ENCODE results near the gene POP4. TPM values are rescaled to one million over a fixed set of nuclear protein-coding genes. Genes with fewer than 3 reads are reported as not detected.

Gene POP4
- total and polyA plus RNA-seq, 2 of the 8 experiments (the other 6 are each of a cell fraction or from before 2014, with no cell fraction given) = 29.1 to 41.5 TPM

GRCh38 chr19:29660835-29661234, 54.8 kb downstream of the POP4 start:
- no peak overlapping the region for H3K23ac ChIP-seq (ENCODE audit: insufficient read length)
- H3K36me3 ChIP-seq (ENCODE audit: control insufficient read depth in 2 of 4, insufficient read depth in 4 of 4, low read length in 3 of 4) = no peaks in the 10 kb centered on the region
- no peaks in the 10 kb centered on the region for H3K4me1 ChIP-seq (replicated peaks in 1 of 4; ENCODE audit: control insufficient read depth in 3 of 4, insufficient read depth in 4 of 4, low read length in 3 of 4)
- no peak overlapping the region for H2BK120ac ChIP-seq (replicated peaks; ENCODE audit: low read depth, low read length)
- H4K20me1 ChIP-seq (replicated peaks in 1 of 2; ENCODE audit: control insufficient read depth in 1 of 2, insufficient read depth in 2 of 2, low read length in 2 of 2) = no peaks in the 10 kb centered on the region
- H3K56ac ChIP-seq (replicated peaks; ENCODE audit: insufficient read length, low read depth, low read length) = no peak overlapping the region
- WGBS, 2 experiments (ENCODE audit: extremely low coverage in 1 of 2, insufficient coverage in 1 of 2, insufficient read length in 1 of 2, insufficient replicate concordance in 2 of 2, low coverage in 1 of 2, low lambda C conversion rate in 2 of 2, missing lambda C conversion rate in 1 of 2) = 88% methylated on average over 10 of the region's 10 CpGs; no CpG with 5 or more reads in 1 of the 2 experiments
- H2BK12ac ChIP-seq (ENCODE audit: low read depth, low read length) = no peak overlapping the region
- POLR2A ChIA-PET (ENCODE audit: partially characterized antibody) = interaction anchor here (1.2 kb wide), 1 partner anchor 30 kb away, joined by 4 read pairs; no protein-coding TSS in a partner anchor
- H3K4me2 ChIP-seq (ENCODE audit: insufficient read depth in 1 of 2, low read depth in 2 of 2, low read length in 2 of 2) = no peak overlapping the region
- no peak overlapping the region for H3K9ac ChIP-seq (replicated peaks in 1 of 4; ENCODE audit: extremely low read depth in 1 of 4, low read depth in 3 of 4, low read length in 3 of 4)
- no peak overlapping the region for H4K91ac ChIP-seq (replicated peaks; ENCODE audit: insufficient read length, low read length)
- H3K27ac ChIP-seq (ENCODE audit: low read depth, low read length) = no peak overlapping the region
- no peaks in the 10 kb centered on the region for H3K9me3 ChIP-seq (ENCODE audit: insufficient read depth in 2 of 2, low read depth in 1 of 2, low read length in 1 of 2)
- no peaks in the 10 kb centered on the region for H3K79me2 ChIP-seq (ENCODE audit: control insufficient read depth in 1 of 2, insufficient read depth in 2 of 2, low read length in 2 of 2)
- H2AK5ac ChIP-seq (ENCODE audit: low read depth, low read length) = no peak overlapping the region
- DNase-seq (ENCODE audit: low read depth in 1 of 2, low spot score in 2 of 2) = no peak
- no peaks in the 10 kb centered on the region for H3K79me1 ChIP-seq (ENCODE audit: low read depth, low read length)
- no peak overlapping the region for H2BK5ac ChIP-seq (ENCODE audit: low read depth, low read length)
- H3K18ac ChIP-seq (ENCODE audit: extremely low read depth, low read length) = no peak overlapping the region
- H4K8ac ChIP-seq (ENCODE audit: extremely low read depth, insufficient read depth, low read length) = no peak overlapping the region
- H3K14ac ChIP-seq (ENCODE audit: insufficient read length) = no peak overlapping the region
- FAIRE-seq = no peak
- H3K23me2 ChIP-seq (ENCODE audit: low read depth, low read length) = peaks cover 3% of the 10 kb centered on the region; the same call in 1 of the 2 replicates
- H3K4me3 ChIP-seq (ENCODE audit: extremely low read depth in 1 of 4, insufficient read depth in 2 of 4, low read depth in 3 of 4, low read length in 4 of 4) = no peak overlapping the region
- peaks cover 0 to 10% (median 1%) of the 10 kb centered on the region in 4 experiments; a peak in 4 of 7 replicates for H3K27me3 ChIP-seq (replicated peaks in 1 of 4; ENCODE audit: control insufficient read depth in 3 of 4, extremely low read depth in 1 of 4, insufficient read depth in 3 of 4, low read length in 3 of 4)
- no peak overlapping the region for H4K5ac ChIP-seq (ENCODE audit: insufficient read length, low read depth, low read length)
- no peak overlapping the region for H2AFZ ChIP-seq (ENCODE audit: low read length)
- no peak overlapping the region for H2BK20ac ChIP-seq (ENCODE audit: low read length)
- H2BK15ac ChIP-seq (ENCODE audit: low read length) = no peak overlapping the region
- H3K4ac ChIP-seq (replicated peaks; ENCODE audit: insufficient read length, low read depth, low read length) = no peak overlapping the region
- CTCF ChIA-PET (ENCODE audit: partially characterized antibody) = interaction anchor here (0.9 to 4.0 kb wide), 5 partner anchors 13 to 56 kb away, joined by 3 to 20 read pairs (median 4); no protein-coding TSS in a partner anchor
- TF ChIP-seq SP1 (IDR thresholded peaks at IDR 0.05; ENCODE audit: low read depth, low read length) (no peak), TBP (IDR thresholded peaks at IDR 0.05; ENCODE audit: low read depth, low read length) (no peak), MAFK (IDR thresholded peaks at IDR 0.05; ENCODE audit: low read depth, low read length) (no peak), SP2 (IDR thresholded peaks at IDR 0.05; ENCODE audit: low read length) (no peak), CBX5 (IDR thresholded peaks at IDR 0.05; ENCODE audit: low read depth, low read length) (no peak), CTCF (IDR thresholded peaks at IDR 0.05; ENCODE audit: control extremely low read depth in 1 of 3, insufficient read depth in 1 of 3, low read depth in 1 of 3, low read length in 3 of 3) (no peak), CTBP2 (IDR thresholded peaks at IDR 0.05; ENCODE audit: borderline replicate concordance, insufficient read depth, insufficient read length, low read length) (no peak)
